ENCODE results near the gene MORC3. TPM values are rescaled to one million over a fixed set of nuclear protein-coding genes. Genes with fewer than 3 reads are reported as not detected.

The MORC3 gene
- total and polyA plus RNA-seq, 2 donors (not counting 1 experiment from before 2014, with no cell fraction given), result 24.4 to 51.7 TPM

- H3K36me3 ChIP-seq (ENCODE audit: control insufficient read depth, insufficient read depth, low read length), result peaks cover 16% of the 10 kb centered on the region
- TF ChIP-seq CTCF (conservative IDR thresholded peaks at IDR 0.05 in 1 of 2, IDR thresholded peaks at IDR 0.05 in 1 of 2; ENCODE audit: low read depth in 1 of 2, low read length in 2 of 2) (no peak), EZH2 (IDR thresholded peaks at IDR 0.05; ENCODE audit: low read length, missing control alignments) (no peak)
Measured at GRCh38 chr21:36369064-36369685, 49.2 kb downstream of the MORC3 start.

GRCh38 chr21:36375994-36376393, 56.0 kb downstream of the MORC3 start:
- no peak for TF ChIP-seq EZH2 (IDR thresholded peaks at IDR 0.05; ENCODE audit: low read length, missing control alignments)
- no peak for TF ChIP-seq CTCF (conservative IDR thresholded peaks at IDR 0.05 in 1 of 2, IDR thresholded peaks at IDR 0.05 in 1 of 2; ENCODE audit: low read depth in 1 of 2, low read length in 2 of 2)
- Histone ChIP-seq H3K27ac (ENCODE audit: insufficient read depth, low read length) (no peak overlapping the region), H3K4me2 (ENCODE audit: extremely low read depth, insufficient read depth, low read length) (no peak overlapping the region), H2AFZ (ENCODE audit: low read length) (no peak overlapping the region), H3K9ac (ENCODE audit: insufficient read depth, low read length) (no peak overlapping the region), H3K9me3 (ENCODE audit: control insufficient read depth, insufficient read depth, low read depth, low read length) (no peaks in the 10 kb centered on the region), H4K20me1 (ENCODE audit: control insufficient read depth, extremely low read depth, insufficient read depth, low read length) (no peaks in the 10 kb centered on the region), H3K79me2 (ENCODE audit: control insufficient read depth, insufficient read depth, low read length) (no peaks in the 10 kb centered on the region), H3K4me1 (ENCODE audit: control insufficient read depth, extremely low read depth, insufficient read depth, low read length) (no peaks in the 10 kb centered on the region), H3K27me3 (ENCODE audit: control insufficient read depth, insufficient read depth, low read length) (no peaks in the 10 kb centered on the region), H3K36me3 (ENCODE audit: control insufficient read depth, insufficient read depth, low read length) (peaks cover 9% of the 10 kb centered on the region), H3K4me3 (replicated peaks in 1 of 4; ENCODE audit: control extremely low read depth in 1 of 4, insufficient read depth in 1 of 4, low read depth in 3 of 4, low read length in 4 of 4) (no peak overlapping the region)
- no peak for DNase-seq (ENCODE audit: low read depth in 2 of 2)

More at GRCh38 chr21:36369064-36369685, 49.2 kb downstream of the MORC3 start:
- no peak overlapping the region for H2AFZ ChIP-seq (ENCODE audit: low read length)
- no peak overlapping the region for H3K4me3 ChIP-seq (replicated peaks in 1 of 4; ENCODE audit: control extremely low read depth in 1 of 4, insufficient read depth in 1 of 4, low read depth in 3 of 4, low read length in 4 of 4)
- no peaks in the 10 kb centered on the region for H3K27me3 ChIP-seq (ENCODE audit: control insufficient read depth, insufficient read depth, low read length)
- no peak overlapping the region for H3K9ac ChIP-seq (ENCODE audit: insufficient read depth, low read length)
- H3K4me1 ChIP-seq (ENCODE audit: control insufficient read depth, extremely low read depth, insufficient read depth, low read length), result no peaks in the 10 kb centered on the region
- DNase-seq (ENCODE audit: low read depth in 2 of 2), result no peak
- H3K4me2 ChIP-seq (ENCODE audit: extremely low read depth, insufficient read depth, low read length), result no peak overlapping the region
- no peak overlapping the region for H3K27ac ChIP-seq (ENCODE audit: insufficient read depth, low read length)
- no peaks in the 10 kb centered on the region for H4K20me1 ChIP-seq (ENCODE audit: control insufficient read depth, extremely low read depth, insufficient read depth, low read length)
- H3K9me3 ChIP-seq (ENCODE audit: control insufficient read depth, insufficient read depth, low read depth, low read length), result no peaks in the 10 kb centered on the region
- H3K79me2 ChIP-seq (ENCODE audit: control insufficient read depth, insufficient read depth, low read length), result no peaks in the 10 kb centered on the region

GRCh38 chr21:36377391-36377842, 57.4 kb downstream of the MORC3 start:
- Histone ChIP-seq H4K20me1 (ENCODE audit: control insufficient read depth, extremely low read depth, insufficient read depth, low read length) (no peaks in the 10 kb centered on the region), H3K4me2 (ENCODE audit: extremely low read depth, insufficient read depth, low read length) (no peak overlapping the region), H3K9me3 (ENCODE audit: control insufficient read depth, insufficient read depth, low read depth, low read length) (no peaks in the 10 kb centered on the region), H3K79me2 (ENCODE audit: control insufficient read depth, insufficient read depth, low read length) (no peaks in the 10 kb centered on the region), H2AFZ (ENCODE audit: low read length) (no peak overlapping the region), H3K4me1 (ENCODE audit: control insufficient read depth, extremely low read depth, insufficient read depth, low read length) (no peaks in the 10 kb centered on the region), H3K4me3 (replicated peaks in 1 of 4; ENCODE audit: control extremely low read depth in 1 of 4, insufficient read depth in 1 of 4, low read depth in 3 of 4, low read length in 4 of 4) (no peak overlapping the region), H3K27me3 (ENCODE audit: control insufficient read depth, insufficient read depth, low read length) (no peaks in the 10 kb centered on the region), H3K27ac (ENCODE audit: insufficient read depth, low read length) (no peak overlapping the region), H3K9ac (ENCODE audit: insufficient read depth, low read length) (no peak overlapping the region), H3K36me3 (ENCODE audit: control insufficient read depth, insufficient read depth, low read length) (peaks cover 8% of the 10 kb centered on the region)
- TF ChIP-seq EZH2 (IDR thresholded peaks at IDR 0.05; ENCODE audit: low read length, missing control alignments) (no peak), CTCF (conservative IDR thresholded peaks at IDR 0.05 in 1 of 2, IDR thresholded peaks at IDR 0.05 in 1 of 2; ENCODE audit: low read depth in 1 of 2, low read length in 2 of 2) (no peak)
- no peak for DNase-seq (ENCODE audit: low read depth in 2 of 2)
